EL (cell line): Measurements from ENCODE around the gene COX8C.
A peak's percentile ranks its signal among the peaks of the same experiment; 100 is the strongest.

ENCODE experiments used
- DNase-seq: peaks from one replicate; pipeline ENCODE4 v3.0.0-alpha.2; 2016

The COX8C gene

GRCh38 chr14:93346926-93347721, at the start of gene COX8C:
COX8C (plus strand) TSS chr14:93347182; CDS start chr14:93347269, 87 bp downstream.
- no peak for DNase-seq

- DNase-seq, result no peak
Observed at GRCh38 chr14:93299416-93299815, 47.6 kb upstream of the COX8C start.

- no peak for DNase-seq
Observed at GRCh38 chr14:93299866-93300265, 47.1 kb upstream of the COX8C start.

GRCh38 chr14:93301821-93302447, 45.0 kb upstream of the COX8C start:
- DNase-seq, result peak; percentile 43

- no peak for DNase-seq
Observed at GRCh38 chr14:93302688-93303581, 44.0 kb upstream of the COX8C start.

- no peak for DNase-seq
Observed at GRCh38 chr14:93303659-93304058, 43.3 kb upstream of the COX8C start.

- peak; percentile 56 for DNase-seq
Observed at GRCh38 chr14:93304771-93305170, 42.2 kb upstream of the COX8C start.

- no peak for DNase-seq
Observed at GRCh38 chr14:93305725-93306418, 41.1 kb upstream of the COX8C start.

GRCh38 chr14:93306812-93307211, 40.2 kb upstream of the COX8C start:
- no peak for DNase-seq

GRCh38 chr14:93308686-93309345, 38.2 kb upstream of the COX8C start:
- no peak for DNase-seq

GRCh38 chr14:93309427-93309966, 37.5 kb upstream of the COX8C start:
- DNase-seq, result no peak

GRCh38 chr14:93311082-93311481, 35.9 kb upstream of the COX8C start:
- DNase-seq, result no peak

- no peak for DNase-seq
Observed at GRCh38 chr14:93315575-93315974, 31.4 kb upstream of the COX8C start.

GRCh38 chr14:93316716-93317115, 30.3 kb upstream of the COX8C start:
- DNase-seq, result no peak

- DNase-seq, result no peak
Observed at GRCh38 chr14:93317210-93317874, 29.6 kb upstream of the COX8C start.

- DNase-seq, result peak; percentile 55
Observed at GRCh38 chr14:93317875-93318807, 28.8 kb upstream of the COX8C start.

GRCh38 chr14:93318927-93319326, 28.1 kb upstream of the COX8C start:
- DNase-seq, result peak; percentile 7

GRCh38 chr14:93319494-93319893, 27.5 kb upstream of the COX8C start:
- DNase-seq, result no peak

GRCh38 chr14:93319958-93320357, 27.0 kb upstream of the COX8C start:
- DNase-seq, result no peak

- no peak for DNase-seq
Observed at GRCh38 chr14:93320489-93320888, 26.5 kb upstream of the COX8C start.
